Fibroblast of pulmonary artery (primary cell): ENCODE measurements around the gene SRGAP2C.
"Not testable (repeated sequence)": the region's sequence is repeated elsewhere in the genome, so short reads cannot be mapped to it uniquely, and the experiment has no call there.

Source experiments
- DNase-seq: peaks from one replicate; pipeline ENCODE4 v3.0.0-alpha.2; 2010; ENCODE audit warnings: low read depth
- H3K4me3 ChIP-seq: replicated peaks from 2 replicates; pipeline ENCODE4 v1.5.1; 2011; ENCODE audit warnings: low read depth, mild to moderate bottlenecking, control low read depth, low read length, moderate library complexity
- CTCF ChIP-seq: IDR thresholded peaks from 2 replicates; pipeline ENCODE4 v1.5.1; 2011; ENCODE audit warnings: mild to moderate bottlenecking, control low read depth, low read length, inconsistent platforms; ENCODE audit errors: missing control alignments

SRGAP2C gene

GRCh38 chr1:121414905-121415304 lies 230.1 kb downstream of the SRGAP2C start:
- DNase-seq, result peak; percentile 34
- TF ChIP-seq CTCF, result no peak
- no peak overlapping the region for H3K4me3 ChIP-seq

- TF ChIP-seq CTCF, result no peak
- DNase-seq, result peak; percentile 11
- H3K4me3 ChIP-seq, result no peak overlapping the region
Measured at GRCh38 chr1:121417325-121417923, 232.6 kb downstream of the SRGAP2C start.

GRCh38 chr1:121418369-121419049 lies 233.7 kb downstream of the SRGAP2C start:
- DNase-seq, result no peak
- TF ChIP-seq CTCF, result no peak
- no peak overlapping the region for H3K4me3 ChIP-seq

GRCh38 chr1:121419050-121419615 lies 234.4 kb downstream of the SRGAP2C start:
- H3K4me3 ChIP-seq, DNase-seq: not testable (repeated sequence)

GRCh38 chr1:121421490-121421889 lies 236.7 kb downstream of the SRGAP2C start:
- DNase-seq, H3K4me3 ChIP-seq: not testable (repeated sequence)

GRCh38 chr1:121423956-121424355 lies 239.2 kb downstream of the SRGAP2C start:
- DNase-seq, H3K4me3 ChIP-seq: not testable (repeated sequence)

- not testable (repeated sequence) for H3K4me3 ChIP-seq, DNase-seq
Measured at GRCh38 chr1:121433517-121433916, 248.7 kb downstream of the SRGAP2C start.

- not testable (repeated sequence) for DNase-seq, H3K4me3 ChIP-seq
Measured at GRCh38 chr1:121438862-121439261, 254.1 kb downstream of the SRGAP2C start.

- TF ChIP-seq CTCF, result no peak
- H3K4me3 ChIP-seq, result no peak overlapping the region
- DNase-seq, result no peak
Measured at GRCh38 chr1:121440993-121441392, 256.2 kb downstream of the SRGAP2C start.
